Adrenal gland (tissue), 12 donors: ENCODE results near the gene HS2ST1. TPM values are rescaled to one million over a fixed set of nuclear protein-coding genes. Genes with fewer than 3 reads are reported as not detected.

Source experiments
- DNase-seq, 7 donors: peaks; one replicate each; pipeline ENCODE4 v3.0.0-alpha.2; 2019 to 2020
- H3K27ac ChIP-seq, 5 donors: fragments of 200-600 bp; sonication (generic) in 4 of 5; 1 replicate in 3 of 5; 2 replicates in 2 of 5; pipeline versions ENCODE4 v1.5.1 to v1.8.0; 2016 to 2020; ENCODE audit warnings: mild to moderate bottlenecking in 1 of 5
- H3K27me3 ChIP-seq: fragments of 200-600 bp; 2 replicates; pipeline ENCODE4 v1.8.0; 2021
- H3K36me3 ChIP-seq, 2 donors: fragments of 200-600 bp; replicated peaks in 1 of 2; 1 replicate in 1 of 2; 2 replicates in 1 of 2; pipeline versions ENCODE4 v1.5.1 to v1.8.0; 2018 to 2022
- H3K4me1 ChIP-seq, 2 donors: fragments of 200-600 bp; replicated peaks in 1 of 2; 1 replicate in 1 of 2; 2 replicates in 1 of 2; pipeline versions ENCODE4 v1.5.1 to v1.8.0; 2018 to 2021
- H3K4me3 ChIP-seq, 4 donors: fragments of 200-600 bp; sonication (generic) in 3 of 4; one replicate each; pipeline ENCODE4 v1.5.1; 2016 to 2018
- H3K9me3 ChIP-seq, 3 donors: fragments of 200-600 bp; sonication (generic) in 1 of 3; replicated peaks in 1 of 3; 1 replicate in 2 of 3; 2 replicates in 1 of 3; pipeline versions ENCODE4 v1.5.1 to v1.8.0; 2016 to 2021
- CTCF ChIP-seq, 6 experiments: fragments of 450-650 bp in 4 of 6; fragments of 200-600 bp in 2 of 6; sonication (generic) in 1 of 6; IDR thresholded peaks; 1 replicate in 5 of 6; 2 replicates in 1 of 6; pipeline versions ENCODE4 v1.5.1 to v1.8.0; 2016 to 2021; ENCODE audit warnings: antibody characterized with exemption in 6 of 6, mild to moderate bottlenecking in 2 of 6, moderate library complexity in 1 of 6
- POLR2A ChIP-seq, 2 donors: fragments of 450-650 bp; IDR thresholded peaks; one replicate each; pipeline ENCODE4 v1.6.1; 2017; ENCODE audit warnings: antibody characterized with exemption in 2 of 2, mild to moderate bottlenecking in 2 of 2, moderate library complexity in 1 of 2
- WGBS, 4 donors: extraction: QIAGEN DNeasy Blood & Tissue Kit in 2 of 4; methylation state at CpG; one replicate each; pipeline versions ENCODE4 v1.1.5 to v1.1.7; 2013 to 2017; 5-methylcytosine and 5-hydroxymethylcytosine counted together
- intact Hi-C, 2 donors: fragments of 100-400 bp; cut with DNase I; formaldehyde crosslinking; loops; one replicate each; pipeline versions ENCODE4 v1.14.1 to v1.15.0; 2022 to 2023
- polyA plus RNA-seq, 3 donors: library from polyadenylated mRNA; stranded (reverse); fragments of 200-250 nt in 2 of 3; fragments of 350-450 nt in 1 of 3; fragmentation: Illumina TruSeq in 1 of 3; extraction: RNeasy Lipid Tissue Mini Kit (QIAGEN cat#74804) in 1 of 3; gene quantifications; one replicate each; pipeline ENCODE4 v1.2.3, GENCODE V29; 2013 to 2014
- total RNA-seq, 9 donors: library from RNA; depleted of rRNA in 4 of 9; stranded (reverse); fragments of >200 nt in 4 of 9; fragments of 120-200 nt in 1 of 9; fragmentation: NEBNext Ultra II Directional in 1 of 9; extraction: Animal tissue kit (Norgen Biotek cat#: 25700) in 1 of 9; gene quantifications; one replicate each; pipeline versions ENCODE4 v1.1.0 to v1.2.4, GENCODE V29; 2013 to 2023
- donor health status: healthy with polysubstance abuse.
- donor health status: Bipolar disorder and iron deficiency.
- donor health status: DM: yes; HTN: yes; CAD: no.
- donor health status: DM: no; HTN: no; CAD: no.
- donor health status: DM: no; HTN: no; CAD: no.
- donor health status: DM: yes; HTN: yes; CAD: no.

HS2ST1 gene
- total and polyA plus RNA-seq, 12 donors = 11.2 to 131 (median 46.5) TPM

DNA sequence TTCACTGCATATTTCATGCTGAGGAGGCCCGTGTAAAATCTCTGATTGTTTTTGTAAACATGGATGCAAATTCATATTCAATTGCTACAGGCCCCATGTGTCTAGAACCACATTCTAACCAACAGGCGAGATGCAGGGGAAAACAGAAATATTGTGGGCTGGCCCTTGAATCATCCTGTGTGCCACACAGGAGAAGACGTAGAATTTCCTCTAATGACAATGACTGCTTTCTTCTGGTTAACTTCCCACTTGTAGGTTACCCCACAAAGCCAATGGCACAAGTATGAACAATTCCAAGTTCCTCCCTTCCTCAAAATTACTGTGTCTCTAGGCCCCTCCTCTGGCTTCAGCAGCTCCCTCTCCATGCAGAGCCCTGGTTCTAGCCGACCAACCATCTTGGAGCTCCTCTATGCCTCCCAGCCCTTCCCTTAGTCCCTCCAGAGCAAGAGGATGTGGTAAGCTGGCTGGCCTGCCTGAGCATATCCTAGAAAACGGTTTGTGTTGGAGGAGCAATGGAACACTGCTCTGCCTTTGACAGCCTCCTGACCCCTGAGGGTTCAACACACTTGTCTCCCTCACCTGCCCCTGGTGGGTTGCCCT is 205.2 kb downstream of the HS2ST1 start:
- DNase-seq = no peak
- no peak overlapping the region for H3K4me3 ChIP-seq
- H3K27ac ChIP-seq = no peak overlapping the region
- 86 to 88% (median 87%) methylated on average over 5 of the region's 5 CpGs for WGBS, 4 donors
- H3K27me3 ChIP-seq = no peaks in the 10 kb centered on the region
- H3K36me3 ChIP-seq = no peaks in the 10 kb centered on the region
- intact Hi-C loops = no loop called here
- no peaks in the 10 kb centered on the region for H3K4me1 ChIP-seq
- no peaks in the 10 kb centered on the region for H3K9me3 ChIP-seq
- TF ChIP-seq CTCF (IDR thresholded peaks at IDR 0.05) (no peak), POLR2A (IDR thresholded peaks at IDR 0.05) (no peak)

- Histone ChIP-seq H3K27ac (no peak overlapping the region), H3K36me3 (no peaks in the 10 kb centered on the region), H3K4me1 (no peaks in the 10 kb centered on the region), H3K27me3 (no peaks in the 10 kb centered on the region), H3K4me3 (no peak overlapping the region), H3K9me3 (no peaks in the 10 kb centered on the region)
- WGBS, 4 donors = 92 to 95% (median 94%) methylated on average over 2 of the region's 2 CpGs
- TF ChIP-seq CTCF (IDR thresholded peaks at IDR 0.05) (no peak), POLR2A (IDR thresholded peaks at IDR 0.05) (no peak)
- intact Hi-C loops = no loop called here
- DNase-seq = no peak
Observed at GRCh38 chr1:87120779-87121178, 206.3 kb downstream of the HS2ST1 start.

DNA sequence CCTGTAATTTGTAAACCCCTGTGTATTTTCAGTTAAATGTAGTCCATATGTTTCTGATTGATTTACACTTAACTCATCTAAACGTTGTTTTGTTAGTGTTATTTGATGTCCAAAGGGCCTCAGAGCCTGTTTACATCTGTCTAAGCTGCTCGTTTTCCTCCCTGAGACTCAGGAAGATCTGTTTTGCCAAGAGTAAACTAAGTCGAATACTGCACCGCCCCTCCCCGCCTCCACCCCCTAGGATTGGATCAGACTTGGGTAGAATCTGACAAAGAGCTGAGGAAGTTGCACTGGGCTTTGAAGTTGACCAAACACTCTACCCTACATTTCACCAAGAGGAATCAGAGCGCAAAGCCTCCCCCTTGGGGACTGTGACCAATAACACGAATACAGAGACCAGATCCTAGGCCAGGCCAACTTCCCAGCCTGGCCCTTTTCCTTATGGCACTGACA is 207.3 kb downstream of the HS2ST1 start:
- H3K27me3 ChIP-seq = no peaks in the 10 kb centered on the region
- TF ChIP-seq CTCF (IDR thresholded peaks at IDR 0.05) = no peak
- TF ChIP-seq POLR2A (IDR thresholded peaks at IDR 0.05) = no peak
- H3K9me3 ChIP-seq = no peaks in the 10 kb centered on the region
- H3K4me1 ChIP-seq = no peaks in the 10 kb centered on the region
- 65 to 75% (median 71%) methylated on average over 6 to 7 of the region's 7 CpGs for WGBS, 4 donors
- intact Hi-C loops = no loop called here
- no peak for DNase-seq
- no peaks in the 10 kb centered on the region for H3K36me3 ChIP-seq
- H3K27ac ChIP-seq = no peak overlapping the region
- no peak overlapping the region for H3K4me3 ChIP-seq

DNA sequence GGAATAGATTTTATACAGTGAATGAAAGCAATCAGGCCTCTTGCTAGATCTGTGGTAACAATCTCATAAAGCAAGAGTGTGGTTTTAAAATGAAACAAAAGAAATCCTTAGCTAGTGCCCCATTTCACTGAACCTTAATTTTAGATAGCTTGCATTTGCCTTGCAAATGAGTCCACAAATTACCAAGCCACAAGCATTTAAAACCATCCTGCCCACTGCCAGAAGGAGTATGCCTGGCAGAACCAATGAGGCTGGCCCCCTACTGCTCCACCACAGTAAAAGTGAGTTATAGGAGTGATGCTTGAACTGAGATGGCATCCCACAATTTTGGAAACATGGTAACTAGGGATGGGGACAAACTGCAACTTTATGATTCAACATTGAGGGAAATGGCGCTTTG is 207.8 kb downstream of the HS2ST1 start:
- intact Hi-C loops = no loop called here
- H3K36me3 ChIP-seq = no peaks in the 10 kb centered on the region
- TF ChIP-seq CTCF (IDR thresholded peaks at IDR 0.05) (no peak), POLR2A (IDR thresholded peaks at IDR 0.05) (no peak)
- H3K27me3 ChIP-seq = no peaks in the 10 kb centered on the region
- no peak overlapping the region for H3K4me3 ChIP-seq
- no peak for DNase-seq
- no peaks in the 10 kb centered on the region for H3K4me1 ChIP-seq
- WGBS, 4 donors = 78 to 100% (median 94%) methylated on average over 1 of the region's 1 CpG
- H3K27ac ChIP-seq = no peak overlapping the region
- H3K9me3 ChIP-seq = no peaks in the 10 kb centered on the region
